ENCODE data around the gene ADAM22.

Gene ADAM22

GRCh38 chr7:87959336-87959735, 25.3 kb downstream of the ADAM22 start:
- DNase-seq = no peak

GRCh38 chr7:87960239-87960638, 26.2 kb downstream of the ADAM22 start:
- DNase-seq = no peak

- no peak for DNase-seq
These were observed 27.7 kb downstream of the ADAM22 start for GRCh38 chr7:87961754-87962153.

- DNase-seq = no peak
These were observed 32.2 kb downstream of the ADAM22 start for GRCh38 chr7:87966271-87966670.

GRCh38 chr7:87968021-87968420, 34.0 kb downstream of the ADAM22 start:
- DNase-seq = no peak

- no peak for DNase-seq
These were observed 48.1 kb downstream of the ADAM22 start for GRCh38 chr7:87982116-87982515.

GRCh38 chr7:87984088-87984487, 50.0 kb downstream of the ADAM22 start:
- DNase-seq = no peak

GRCh38 chr7:87993269-87993668, 59.2 kb downstream of the ADAM22 start:
- DNase-seq = no peak

- no peak for DNase-seq
These were observed 65.2 kb downstream of the ADAM22 start for GRCh38 chr7:87999261-87999660.

GRCh38 chr7:88001744-88002530, 67.9 kb downstream of the ADAM22 start:
- no peak for DNase-seq

GRCh38 chr7:88002617-88003016, 68.6 kb downstream of the ADAM22 start:
- DNase-seq = no peak

- DNase-seq = no peak
These were observed 69.5 kb downstream of the ADAM22 start for GRCh38 chr7:88003581-88003980.

- DNase-seq = no peak
These were observed 71.1 kb downstream of the ADAM22 start for GRCh38 chr7:88005191-88005590.

- no peak for DNase-seq
These were observed 75.6 kb downstream of the ADAM22 start for GRCh38 chr7:88009651-88010050.

- no peak for DNase-seq
These were observed 78.0 kb downstream of the ADAM22 start for GRCh38 chr7:88012086-88012485.

- DNase-seq = no peak
These were observed 79.9 kb downstream of the ADAM22 start for GRCh38 chr7:88013981-88014380.

GRCh38 chr7:88014581-88014980, 80.5 kb downstream of the ADAM22 start:
- no peak for DNase-seq

- no peak for DNase-seq
These were observed 81.3 kb downstream of the ADAM22 start for GRCh38 chr7:88015309-88015708.

GRCh38 chr7:88018501-88018900, 84.5 kb downstream of the ADAM22 start:
- DNase-seq = no peak

- DNase-seq = no peak
These were observed 87.1 kb downstream of the ADAM22 start for GRCh38 chr7:88020953-88021665.

- DNase-seq = no peak
These were observed 93.7 kb downstream of the ADAM22 start for GRCh38 chr7:88027724-88028123.

GRCh38 chr7:88034083-88034695, 100.1 kb downstream of the ADAM22 start:
- DNase-seq = no peak

- DNase-seq = no peak
These were observed 103.0 kb downstream of the ADAM22 start for GRCh38 chr7:88037050-88037449.

GRCh38 chr7:88040694-88041093, 106.6 kb downstream of the ADAM22 start:
- no peak for DNase-seq

Measured in NCI-H1694 treated with DMSO at 0.1 percent for 48 hours (cell line).